ENCODE measurements around the gene LINGO3.
A peak's percentile ranks its signal among the peaks of the same experiment; 100 is the strongest.

The LINGO3 gene

GRCh38 chr19:2334986-2335846 lies 27.3 kb upstream of the LINGO3 start:
- TF ChIP-seq CTCF (IDR thresholded peaks at IDR 0.05; ENCODE audit: borderline replicate concordance, insufficient read depth, low read depth, low read length), result no peak
- no peak overlapping the region for H3K4me3 ChIP-seq (ENCODE audit: low read depth, low read length)

DNA sequence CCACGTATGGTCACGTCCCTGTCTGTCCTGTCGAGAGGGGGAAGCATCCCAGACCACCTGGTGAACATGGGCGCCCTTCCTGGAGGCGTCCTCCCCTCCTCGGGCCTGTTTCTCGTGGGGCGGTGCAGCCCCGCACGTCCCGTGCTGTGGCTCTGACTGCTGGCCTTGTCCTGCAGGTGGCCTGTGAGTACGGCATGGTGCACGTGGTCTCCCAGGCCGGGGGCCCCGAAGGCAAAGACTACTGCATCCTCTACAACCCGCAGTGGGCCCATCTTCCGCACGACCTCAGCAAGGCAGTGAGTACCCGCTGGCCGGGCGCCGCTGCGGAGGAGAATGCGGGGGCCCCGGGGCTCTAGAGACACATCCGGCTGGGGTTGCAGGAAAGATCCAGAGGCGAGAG lies 26.5 kb upstream of the LINGO3 start:
- no peak overlapping the region for H3K4me3 ChIP-seq (ENCODE audit: low read depth, low read length)
- no peak for TF ChIP-seq CTCF (IDR thresholded peaks at IDR 0.05; ENCODE audit: borderline replicate concordance, insufficient read depth, low read depth, low read length)

GRCh38 chr19:2333807-2334211 lies 25.9 kb upstream of the LINGO3 start:
- no peak for TF ChIP-seq CTCF (IDR thresholded peaks at IDR 0.05; ENCODE audit: borderline replicate concordance, insufficient read depth, low read depth, low read length)
- H3K4me3 ChIP-seq (ENCODE audit: low read depth, low read length), result no peak overlapping the region

- no peak overlapping the region for H3K4me3 ChIP-seq (ENCODE audit: low read depth, low read length)
- TF ChIP-seq CTCF (IDR thresholded peaks at IDR 0.05; ENCODE audit: borderline replicate concordance, insufficient read depth, low read depth, low read length), result no peak
Observed at GRCh38 chr19:2333027-2333806, 25.3 kb upstream of the LINGO3 start.

- no peak for TF ChIP-seq CTCF (IDR thresholded peaks at IDR 0.05; ENCODE audit: borderline replicate concordance, insufficient read depth, low read depth, low read length)
- H3K4me3 ChIP-seq (ENCODE audit: low read depth, low read length), result peak overlapping the region; percentile 6
Observed at GRCh38 chr19:2332341-2333026, 24.5 kb upstream of the LINGO3 start.

- TF ChIP-seq CTCF (IDR thresholded peaks at IDR 0.05; ENCODE audit: borderline replicate concordance, insufficient read depth, low read depth, low read length), result no peak
Observed at GRCh38 chr19:2331601-2332246, 23.8 kb upstream of the LINGO3 start.

More at GRCh38 chr19:2331601-2332246, 23.8 kb upstream of the LINGO3 start:
- no peak overlapping the region for H3K4me3 ChIP-seq (ENCODE audit: low read depth, low read length)
